HepG2 (cell line): ENCODE data around the gene GSK3B. TPM values are rescaled to one million over a fixed set of nuclear protein-coding genes. Genes with fewer than 3 reads are reported as not detected.

Experiments
- ATAC-seq: fragments of 200-7000 bp; cut with Tn5 transposase; 3 replicates; pipeline ENCODE4 v1.9.1; 2020; ENCODE audit warnings: mild to moderate bottlenecking, moderate library complexity
- BruUV-seq: library from RNA; stranded (reverse); fragments of 400-500 nt; replicated peaks from 2 replicates; lab custom pipeline; 2021; lab: Mats Ljungman, UMichigan
- CTCF ChIA-PET: fragments of 300-600 bp; formaldehyde crosslinking; extraction: SDS; loops from one replicate; lab custom pipeline; 2021; ENCODE audit warnings: low total read pairs, inconsistent platforms, low intra/inter-chr PET ratio; lab: Yijun Ruan, JAX
- POLR2A ChIA-PET: fragments of 350-600 bp; sonication (Branson Sonifier 250); formaldehyde crosslinking; loops from one replicate; lab custom pipeline; 2020; ENCODE audit warnings: antibody characterized with exemption, inconsistent platforms; lab: Yijun Ruan, JAX
- DNase-seq: peaks from one replicate; pipeline ENCODE4 v3.0.0-alpha.2; 2015; ENCODE audit warnings: low spot score
- FAIRE-seq: peaks from 3 replicates; lab custom pipeline; 2011; peaks lifted over from hg19 to GRCh38; lab: Jason Lieb, UNC
- H2AFZ ChIP-seq: one replicate; pipeline ENCODE4 v1.6.1; 2011; ENCODE audit warnings: low read length, inconsistent platforms
- H3K27ac ChIP-seq: fragments of 300-600 bp; 3 replicates; pipeline ENCODE4 v1.8.0; 2011; ENCODE audit warnings: mixed run types, mild to moderate bottlenecking, mixed read lengths, low read length, inconsistent platforms; ENCODE audit not compliant: insufficient read depth; ENCODE audit errors: extremely low read length
- H3K27me3 ChIP-seq, 2 experiments: fragments of 200-600 bp in 1 of 2; 2 replicates in 1 of 2; 3 replicates in 1 of 2; pipeline versions ENCODE4 v1.6.0 to v1.8.0; 2011; ENCODE audit warnings: low read length in 2 of 2, mild to moderate bottlenecking in 2 of 2, moderate library complexity in 2 of 2, inconsistent platforms in 1 of 2; ENCODE audit not compliant: insufficient read depth in 2 of 2, control insufficient read depth in 1 of 2
- H3K36me3 ChIP-seq, 2 experiments: fragments of 200-600 bp in 1 of 2; replicated peaks in 1 of 2; 2 replicates in 1 of 2; 3 replicates in 1 of 2; pipeline versions ENCODE4 v1.5.1 to v1.8.0; 2011; ENCODE audit warnings: low read length in 2 of 2, inconsistent platforms in 1 of 2; ENCODE audit not compliant: insufficient read depth in 2 of 2, control insufficient read depth in 1 of 2
- H3K4me1 ChIP-seq: 2 replicates; pipeline ENCODE4 v1.5.1; 2012; ENCODE audit warnings: low read length, inconsistent platforms; ENCODE audit not compliant: insufficient read depth
- H3K4me2 ChIP-seq: 2 replicates; pipeline ENCODE4 v1.6.0; 2011; ENCODE audit warnings: low read depth, low read length, inconsistent platforms
- H3K4me3 ChIP-seq, 3 experiments: fragments of 200-600 bp in 1 of 3; sonication (generic), shearing (Covaris generic) in 1 of 3; replicated peaks in 1 of 3; 2 replicates each; pipeline ENCODE4 v1.5.1; 2011 to 2016; ENCODE audit warnings: low read length in 3 of 3, inconsistent platforms in 2 of 3, low read depth in 2 of 3, mild to moderate bottlenecking in 2 of 3, control low read depth in 1 of 3, mixed read lengths in 1 of 3; ENCODE audit not compliant: insufficient read depth in 1 of 3
- H3K79me2 ChIP-seq: one replicate; pipeline ENCODE4 v1.6.1; 2011; ENCODE audit warnings: low read length, inconsistent platforms; ENCODE audit not compliant: insufficient read depth
- H3K9ac ChIP-seq: 2 replicates; pipeline ENCODE4 v1.6.0; 2011; ENCODE audit warnings: mild to moderate bottlenecking, low read depth, low read length, inconsistent platforms; ENCODE audit not compliant: insufficient read depth
- H3K9me3 ChIP-seq: 2 replicates; pipeline ENCODE4 v1.5.1; 2012; ENCODE audit warnings: mild to moderate bottlenecking, low read length
- H4K20me1 ChIP-seq: 2 replicates; pipeline ENCODE4 v1.6.0; 2011; ENCODE audit warnings: inconsistent platforms, mild to moderate bottlenecking, low read length, moderate library complexity; ENCODE audit not compliant: insufficient read depth
- ATF7 ChIP-seq, 2 experiments: fragments of 450-650 bp in 1 of 2; sonication (generic) in 1 of 2; formaldehyde crosslinking in 1 of 2; IDR thresholded peaks; 2 replicates each; pipeline versions ENCODE4 v1.4.0 to v1.6.1; 2016 to 2020; ENCODE audit warnings: antibody characterized with exemption in 1 of 2, mild to moderate bottlenecking in 1 of 2, missing genetic modification reagents in 1 of 2
- FOXK1 ChIP-seq: sonication (generic); formaldehyde crosslinking; IDR thresholded peaks from 2 replicates; pipeline ENCODE4 v1.4.0; 2020; ENCODE audit warnings: low read depth, missing genetic modification reagents, borderline replicate concordance
- GZF1 ChIP-seq: sonication (generic); formaldehyde crosslinking; IDR thresholded peaks from 2 replicates; pipeline ENCODE4 v1.5.1; 2020; ENCODE audit warnings: mild to moderate bottlenecking, missing genetic modification reagents
- JARID2 ChIP-seq: sonication (generic); formaldehyde crosslinking; IDR thresholded peaks from 2 replicates; pipeline ENCODE4 v1.8.1; 2023; ENCODE audit warnings: missing genetic modification reagents, inconsistent platforms; ENCODE audit not compliant: insufficient replicate concordance
- MXD4 ChIP-seq: IDR thresholded peaks from 2 replicates; pipeline ENCODE4 v1.6.1; 2016; ENCODE audit warnings: mild to moderate bottlenecking, missing biosample characterization, missing genetic modification reagents
- NRL ChIP-seq: sonication (generic); formaldehyde crosslinking; IDR thresholded peaks from 2 replicates; pipeline ENCODE4 v1.5.0; 2020; ENCODE audit warnings: missing genetic modification reagents, mild to moderate bottlenecking, moderate library complexity, borderline replicate concordance
- STAG1 ChIP-seq: sonication (generic); formaldehyde crosslinking; IDR thresholded peaks from 2 replicates; pipeline ENCODE4 v1.4.0; 2020; ENCODE audit warnings: missing genetic modification reagents
- ZNF264 ChIP-seq: sonication (generic); formaldehyde crosslinking; IDR thresholded peaks from 2 replicates; pipeline ENCODE4 v1.4.0; 2020; ENCODE audit warnings: missing genetic modification reagents
- ZNF30 ChIP-seq: sonication (generic); formaldehyde crosslinking; IDR thresholded peaks from 2 replicates; pipeline ENCODE4 v1.5.0; 2020; ENCODE audit warnings: mild to moderate bottlenecking, missing genetic modification reagents
- ZNF343 ChIP-seq: sonication (generic); formaldehyde crosslinking; IDR thresholded peaks from 2 replicates; pipeline ENCODE4 v1.4.0; 2020; ENCODE audit warnings: mild to moderate bottlenecking, missing genetic modification reagents
- ZNF382 ChIP-seq: sonication (generic); formaldehyde crosslinking; IDR thresholded peaks from 2 replicates; pipeline ENCODE4 v1.5.0; 2020; ENCODE audit warnings: missing genetic modification reagents, mild to moderate bottlenecking, borderline replicate concordance
- WGBS: methylation state at CpG from one replicate; pipeline ENCODE4 v1.1.6; 2017; ENCODE audit warnings: low lambda C conversion rate; 5-methylcytosine and 5-hydroxymethylcytosine counted together
- in situ Hi-C: cut with HindIII; loops from 2 replicates; pipeline ENCODE4 v1.10.0; 2017; ENCODE audit warnings: low pct_unique_long_range_greater_than_20kb; ENCODE audit not compliant: extremely low pct_ligation_motif_present
- intact Hi-C: fragments of 100-400 bp; cut with micrococcal nuclease; formaldehyde crosslinking; loops from one replicate; pipeline ENCODE4 v1.10.0; 2022; ENCODE audit not compliant: unreplicated experiment
- polyA plus RNA-seq, 8 experiments: library from polyadenylated mRNA; depleted of rRNA in 3 of 8; stranded (reverse) in 7 of 8; unstranded in 1 of 8; fragments of >200 nt; fragmentation: Illumina TruSeq in 4 of 8; extraction: Trizol in 4 of 8; gene quantifications; 2 replicates each; pipeline versions ENCODE4 v1.2.1 to v1.2.3, GENCODE V29; 2011 to 2016; ENCODE audit warnings: low read depth in 4 of 8, missing spikeins in 1 of 8, mixed read lengths in 1 of 8; ENCODE audit not compliant: insufficient read depth in 1 of 8
- total RNA-seq, 5 experiments: library from RNA; depleted of rRNA; stranded (reverse); fragments of >200 nt; fragmentation: Illumina TruSeq; extraction: Trizol; gene quantifications; 2 replicates each; pipeline ENCODE4 v1.2.3, GENCODE V29; 2016; ENCODE audit warnings: low read depth in 1 of 5
- TF ChIP-seq, protein P1 (sequence below): sonication (generic); formaldehyde crosslinking; IDR thresholded peaks from 2 replicates; pipeline ENCODE4 v1.4.0; 2020; ENCODE audit warnings: missing genetic modification reagents

GSK3B gene
- total and polyA plus RNA-seq, 2 of the 13 experiments (the other 11 are each of a cell fraction or from before 2014, with no cell fraction given), result 22.3 to 30.1 TPM

- BruUV-seq, result no TSS peak
- Histone ChIP-seq H3K27me3 (no peaks in the 10 kb centered on the region), H3K4me3 (no peak overlapping the region), H3K36me3 (peaks cover 0 to 6% of the 10 kb centered on the region in 2 experiments; a peak in 1 of 5 replicates), H3K4me1 (no peaks in the 10 kb centered on the region), H3K27ac (no peak overlapping the region), H2AFZ (no peak overlapping the region), H4K20me1 (no peaks in the 10 kb centered on the region), H3K9me3 (no peaks in the 10 kb centered on the region), H3K79me2 (no peaks in the 10 kb centered on the region), H3K4me2 (no peak overlapping the region), H3K9ac (no peak overlapping the region)
- ATAC-seq (no peak), DNase-seq (no peak), FAIRE-seq (no peak)
- intact Hi-C loops (no loop called here), in situ Hi-C loops (no loop called here)
- ChIA-PET POLR2A (no interaction called here), CTCF (no interaction called here)
- TF ChIP-seq, protein P1, sequence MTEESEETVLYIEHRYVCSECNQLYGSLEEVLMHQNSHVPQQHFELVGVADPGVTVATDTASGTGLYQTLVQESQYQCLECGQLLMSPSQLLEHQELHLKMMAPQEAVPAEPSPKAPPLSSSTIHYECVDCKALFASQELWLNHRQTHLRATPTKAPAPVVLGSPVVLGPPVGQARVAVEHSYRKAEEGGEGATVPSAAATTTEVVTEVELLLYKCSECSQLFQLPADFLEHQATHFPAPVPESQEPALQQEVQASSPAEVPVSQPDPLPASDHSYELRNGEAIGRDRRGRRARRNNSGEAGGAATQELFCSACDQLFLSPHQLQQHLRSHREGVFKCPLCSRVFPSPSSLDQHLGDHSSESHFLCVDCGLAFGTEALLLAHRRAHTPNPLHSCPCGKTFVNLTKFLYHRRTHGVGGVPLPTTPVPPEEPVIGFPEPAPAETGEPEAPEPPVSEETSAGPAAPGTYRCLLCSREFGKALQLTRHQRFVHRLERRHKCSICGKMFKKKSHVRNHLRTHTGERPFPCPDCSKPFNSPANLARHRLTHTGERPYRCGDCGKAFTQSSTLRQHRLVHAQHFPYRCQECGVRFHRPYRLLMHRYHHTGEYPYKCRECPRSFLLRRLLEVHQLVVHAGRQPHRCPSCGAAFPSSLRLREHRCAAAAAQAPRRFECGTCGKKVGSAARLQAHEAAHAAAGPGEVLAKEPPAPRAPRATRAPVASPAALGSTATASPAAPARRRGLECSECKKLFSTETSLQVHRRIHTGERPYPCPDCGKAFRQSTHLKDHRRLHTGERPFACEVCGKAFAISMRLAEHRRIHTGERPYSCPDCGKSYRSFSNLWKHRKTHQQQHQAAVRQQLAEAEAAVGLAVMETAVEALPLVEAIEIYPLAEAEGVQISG (CRISPR knock-in tag), result no peak
- TF ChIP-seq ZNF30 (CRISPR knock-in tag) (no peak), JARID2 (CRISPR knock-in tag) (no peak)
These were observed 258.7 kb downstream of the GSK3B start for GRCh38 chr3:119835556-119835955.

- POLR2A ChIA-PET, result no interaction called here
- WGBS, result 99% methylated on average over 2 of the region's 2 CpGs
- CTCF ChIA-PET, result no interaction called here
- TF ChIP-seq STAG1 (CRISPR knock-in tag), result no peak
- TF ChIP-seq MXD4 (CRISPR knock-in tag), result no peak
- TF ChIP-seq, protein P1 (CRISPR knock-in tag), result no peak
- TF ChIP-seq ZNF382 (CRISPR knock-in tag), result no peak
- TF ChIP-seq ATF7 (IDR thresholded peaks at IDR 0.05), result no peak
- TF ChIP-seq ATF7 (CRISPR knock-in tag; IDR thresholded peaks at IDR 0.05), result no peak
- no peak for TF ChIP-seq ZNF343 (CRISPR knock-in tag)
- no peak for TF ChIP-seq GZF1
- no peak for TF ChIP-seq FOXK1 (CRISPR knock-in tag)
- no peak for TF ChIP-seq ZNF264 (CRISPR knock-in tag)
- no peak for TF ChIP-seq NRL (CRISPR knock-in tag)
These were observed 259.4 kb downstream of the GSK3B start for GRCh38 chr3:119834754-119835370.

More at GRCh38 chr3:119834754-119835370, 259.4 kb downstream of the GSK3B start:
- Histone ChIP-seq H3K79me2 (no peaks in the 10 kb centered on the region), H3K36me3 (peaks cover 0 to 6% of the 10 kb centered on the region in 2 experiments; a peak in 1 of 5 replicates), H3K9me3 (no peaks in the 10 kb centered on the region), H4K20me1 (no peaks in the 10 kb centered on the region), H3K27ac (no peak overlapping the region), H3K27me3 (no peaks in the 10 kb centered on the region), H3K4me2 (no peak overlapping the region), H3K4me3 (no peak overlapping the region), H3K9ac (no peak overlapping the region), H3K4me1 (no peaks in the 10 kb centered on the region), H2AFZ (no peak overlapping the region)
- DNase-seq, result no peak
- intact Hi-C loops (no loop called here), in situ Hi-C loops (no loop called here)
- no peak for FAIRE-seq
- no TSS peak for BruUV-seq
- ATAC-seq, result no peak
